Panc1 (cell line): ENCODE measurements around the gene ZNF785.

Source experiments
- POLR2AphosphoS5 ChIP-seq: IDR thresholded peaks from 2 replicates; pipeline ENCODE4 v1.6.1; 2012; ENCODE audit warnings: mild to moderate bottlenecking, low read depth, low read length, moderate library complexity
- SIN3A ChIP-seq: IDR thresholded peaks from 2 replicates; pipeline ENCODE4 v1.6.1; 2012; ENCODE audit warnings: low read depth, mild to moderate bottlenecking, low read length, moderate library complexity, borderline replicate concordance; ENCODE audit not compliant: insufficient read depth
- TCF7L2 ChIP-seq: IDR thresholded peaks from 2 replicates; pipeline ENCODE4 v1.6.1; 2011; ENCODE audit warnings: mild to moderate bottlenecking, low read depth, low read length, inconsistent platforms
- TF ChIP-seq, protein P1 (sequence below): fragments of 450-650 bp; IDR thresholded peaks from 2 replicates; pipeline ENCODE4 v1.5.1; 2017; ENCODE audit warnings: mild to moderate bottlenecking
- TF ChIP-seq, protein P2 (sequence below), 2 experiments: IDR thresholded peaks; 2 replicates each; pipeline ENCODE4 v1.6.1; 2011 to 2012; ENCODE audit warnings: low read depth in 2 of 2, control low read depth in 1 of 2, low read length in 1 of 2, mild to moderate bottlenecking in 1 of 2, moderate library complexity in 1 of 2; ENCODE audit not compliant: insufficient read depth in 1 of 2

DNA sequence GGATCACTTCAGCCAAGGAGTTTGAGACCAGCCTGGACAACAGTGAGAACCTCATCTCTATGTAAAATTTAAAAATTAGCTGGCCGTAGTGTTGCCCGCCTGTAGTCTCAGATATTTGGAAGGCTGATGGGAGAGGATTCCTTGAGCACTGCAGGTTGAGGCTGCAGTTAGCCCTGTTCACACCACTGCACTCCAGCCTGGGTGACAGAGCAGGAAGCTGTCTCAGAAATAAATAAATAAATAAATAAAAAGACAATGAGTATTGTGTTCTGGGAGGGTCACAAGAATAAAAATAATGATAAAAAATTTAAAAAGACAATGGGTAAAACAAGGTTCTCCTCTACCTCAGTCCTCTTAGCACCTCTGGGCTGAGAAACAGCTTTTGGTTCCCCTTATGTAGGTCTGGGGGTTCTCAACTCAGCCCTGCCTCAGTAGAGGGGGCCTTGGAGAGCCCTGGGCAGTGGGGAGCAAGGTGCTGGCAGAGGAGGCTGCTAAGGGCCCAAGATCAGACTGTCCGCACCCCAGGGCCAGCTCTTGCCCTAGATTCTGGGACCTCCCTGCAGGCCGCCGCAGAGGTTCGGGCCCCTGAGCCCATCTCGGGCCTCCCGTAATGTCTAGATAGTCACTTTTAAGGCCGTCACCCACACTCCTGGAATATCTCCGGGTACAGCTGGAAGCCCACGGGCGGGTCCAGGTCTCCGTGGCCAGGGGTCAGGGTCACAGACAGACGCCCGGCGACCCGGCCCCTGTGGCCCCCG lies 30.8 kb downstream of the ZNF785 start:
- TF ChIP-seq, protein P1, sequence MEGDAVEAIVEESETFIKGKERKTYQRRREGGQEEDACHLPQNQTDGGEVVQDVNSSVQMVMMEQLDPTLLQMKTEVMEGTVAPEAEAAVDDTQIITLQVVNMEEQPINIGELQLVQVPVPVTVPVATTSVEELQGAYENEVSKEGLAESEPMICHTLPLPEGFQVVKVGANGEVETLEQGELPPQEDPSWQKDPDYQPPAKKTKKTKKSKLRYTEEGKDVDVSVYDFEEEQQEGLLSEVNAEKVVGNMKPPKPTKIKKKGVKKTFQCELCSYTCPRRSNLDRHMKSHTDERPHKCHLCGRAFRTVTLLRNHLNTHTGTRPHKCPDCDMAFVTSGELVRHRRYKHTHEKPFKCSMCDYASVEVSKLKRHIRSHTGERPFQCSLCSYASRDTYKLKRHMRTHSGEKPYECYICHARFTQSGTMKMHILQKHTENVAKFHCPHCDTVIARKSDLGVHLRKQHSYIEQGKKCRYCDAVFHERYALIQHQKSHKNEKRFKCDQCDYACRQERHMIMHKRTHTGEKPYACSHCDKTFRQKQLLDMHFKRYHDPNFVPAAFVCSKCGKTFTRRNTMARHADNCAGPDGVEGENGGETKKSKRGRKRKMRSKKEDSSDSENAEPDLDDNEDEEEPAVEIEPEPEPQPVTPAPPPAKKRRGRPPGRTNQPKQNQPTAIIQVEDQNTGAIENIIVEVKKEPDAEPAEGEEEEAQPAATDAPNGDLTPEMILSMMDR = no peak
- TF ChIP-seq, protein P2, sequence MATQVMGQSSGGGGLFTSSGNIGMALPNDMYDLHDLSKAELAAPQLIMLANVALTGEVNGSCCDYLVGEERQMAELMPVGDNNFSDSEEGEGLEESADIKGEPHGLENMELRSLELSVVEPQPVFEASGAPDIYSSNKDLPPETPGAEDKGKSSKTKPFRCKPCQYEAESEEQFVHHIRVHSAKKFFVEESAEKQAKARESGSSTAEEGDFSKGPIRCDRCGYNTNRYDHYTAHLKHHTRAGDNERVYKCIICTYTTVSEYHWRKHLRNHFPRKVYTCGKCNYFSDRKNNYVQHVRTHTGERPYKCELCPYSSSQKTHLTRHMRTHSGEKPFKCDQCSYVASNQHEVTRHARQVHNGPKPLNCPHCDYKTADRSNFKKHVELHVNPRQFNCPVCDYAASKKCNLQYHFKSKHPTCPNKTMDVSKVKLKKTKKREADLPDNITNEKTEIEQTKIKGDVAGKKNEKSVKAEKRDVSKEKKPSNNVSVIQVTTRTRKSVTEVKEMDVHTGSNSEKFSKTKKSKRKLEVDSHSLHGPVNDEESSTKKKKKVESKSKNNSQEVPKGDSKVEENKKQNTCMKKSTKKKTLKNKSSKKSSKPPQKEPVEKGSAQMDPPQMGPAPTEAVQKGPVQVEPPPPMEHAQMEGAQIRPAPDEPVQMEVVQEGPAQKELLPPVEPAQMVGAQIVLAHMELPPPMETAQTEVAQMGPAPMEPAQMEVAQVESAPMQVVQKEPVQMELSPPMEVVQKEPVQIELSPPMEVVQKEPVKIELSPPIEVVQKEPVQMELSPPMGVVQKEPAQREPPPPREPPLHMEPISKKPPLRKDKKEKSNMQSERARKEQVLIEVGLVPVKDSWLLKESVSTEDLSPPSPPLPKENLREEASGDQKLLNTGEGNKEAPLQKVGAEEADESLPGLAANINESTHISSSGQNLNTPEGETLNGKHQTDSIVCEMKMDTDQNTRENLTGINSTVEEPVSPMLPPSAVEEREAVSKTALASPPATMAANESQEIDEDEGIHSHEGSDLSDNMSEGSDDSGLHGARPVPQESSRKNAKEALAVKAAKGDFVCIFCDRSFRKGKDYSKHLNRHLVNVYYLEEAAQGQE (IDR thresholded peaks at IDR 0.05; ENCODE audit: insufficient read depth in 1 of 2, low read depth in 2 of 2, low read length in 1 of 2) = no peak
- TF ChIP-seq POLR2AphosphoS5 = no peak
- no peak for TF ChIP-seq TCF7L2
- no peak for TF ChIP-seq SIN3A
